ENCODE measurements around the gene THSD7B.

THSD7B gene

DNA sequence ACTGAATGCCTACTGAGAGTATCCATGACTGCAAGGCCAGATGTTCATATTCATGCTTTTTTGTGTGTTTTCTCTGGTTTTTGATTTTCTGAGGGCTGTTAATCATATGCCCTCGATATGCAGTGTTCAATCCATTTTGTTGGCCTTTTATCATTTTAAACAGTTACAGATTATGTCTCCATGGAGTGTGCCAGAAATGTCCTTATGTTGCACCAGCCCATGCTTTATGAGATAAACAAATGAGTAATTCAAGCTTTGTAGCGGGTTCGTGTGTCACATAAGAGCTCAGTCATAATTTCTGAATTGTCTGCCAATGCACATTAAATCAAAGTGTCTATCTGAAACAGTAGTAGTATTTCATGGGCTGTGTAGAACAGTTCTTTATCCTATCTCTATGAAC, 583.0 kb downstream of the THSD7B start:
- ChIA-PET POLR2A (ENCODE audit: low non-redundant PET) (no interaction called here), CTCF (no interaction called here)
- no peak overlapping the region for H3K27ac ChIP-seq
- DNase-seq (ENCODE audit: low spot score): no peak
- TF ChIP-seq, protein P1, sequence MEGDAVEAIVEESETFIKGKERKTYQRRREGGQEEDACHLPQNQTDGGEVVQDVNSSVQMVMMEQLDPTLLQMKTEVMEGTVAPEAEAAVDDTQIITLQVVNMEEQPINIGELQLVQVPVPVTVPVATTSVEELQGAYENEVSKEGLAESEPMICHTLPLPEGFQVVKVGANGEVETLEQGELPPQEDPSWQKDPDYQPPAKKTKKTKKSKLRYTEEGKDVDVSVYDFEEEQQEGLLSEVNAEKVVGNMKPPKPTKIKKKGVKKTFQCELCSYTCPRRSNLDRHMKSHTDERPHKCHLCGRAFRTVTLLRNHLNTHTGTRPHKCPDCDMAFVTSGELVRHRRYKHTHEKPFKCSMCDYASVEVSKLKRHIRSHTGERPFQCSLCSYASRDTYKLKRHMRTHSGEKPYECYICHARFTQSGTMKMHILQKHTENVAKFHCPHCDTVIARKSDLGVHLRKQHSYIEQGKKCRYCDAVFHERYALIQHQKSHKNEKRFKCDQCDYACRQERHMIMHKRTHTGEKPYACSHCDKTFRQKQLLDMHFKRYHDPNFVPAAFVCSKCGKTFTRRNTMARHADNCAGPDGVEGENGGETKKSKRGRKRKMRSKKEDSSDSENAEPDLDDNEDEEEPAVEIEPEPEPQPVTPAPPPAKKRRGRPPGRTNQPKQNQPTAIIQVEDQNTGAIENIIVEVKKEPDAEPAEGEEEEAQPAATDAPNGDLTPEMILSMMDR (conservative IDR thresholded peaks at IDR 0.05; ENCODE audit: low read depth): no peak

DNA sequence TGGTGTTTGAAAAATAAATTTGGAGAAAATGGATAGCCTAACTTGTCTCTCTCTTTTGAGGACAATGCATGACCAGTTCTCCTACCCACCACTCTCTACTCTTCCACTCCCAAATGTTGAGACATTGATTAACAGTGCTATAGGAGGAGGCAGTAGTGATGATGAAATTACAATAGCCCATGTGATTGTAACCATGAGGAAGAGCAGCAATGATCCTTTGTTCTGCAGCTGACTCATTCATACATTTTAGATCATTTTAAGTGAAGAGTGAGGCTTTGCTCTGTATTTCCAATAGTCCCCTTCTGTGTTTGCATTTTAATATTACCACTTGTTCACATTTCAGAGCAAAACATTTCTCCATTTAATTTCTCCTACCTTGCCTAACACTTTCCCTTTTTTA, 592.3 kb downstream of the THSD7B start:
- no peak overlapping the region for H3K27ac ChIP-seq
- TF ChIP-seq, protein P1 (conservative IDR thresholded peaks at IDR 0.05; ENCODE audit: low read depth): no peak
- peak; percentile 26 for DNase-seq (ENCODE audit: low spot score)
- ChIA-PET POLR2A (ENCODE audit: low non-redundant PET) (no interaction called here), CTCF (no interaction called here)

DNA sequence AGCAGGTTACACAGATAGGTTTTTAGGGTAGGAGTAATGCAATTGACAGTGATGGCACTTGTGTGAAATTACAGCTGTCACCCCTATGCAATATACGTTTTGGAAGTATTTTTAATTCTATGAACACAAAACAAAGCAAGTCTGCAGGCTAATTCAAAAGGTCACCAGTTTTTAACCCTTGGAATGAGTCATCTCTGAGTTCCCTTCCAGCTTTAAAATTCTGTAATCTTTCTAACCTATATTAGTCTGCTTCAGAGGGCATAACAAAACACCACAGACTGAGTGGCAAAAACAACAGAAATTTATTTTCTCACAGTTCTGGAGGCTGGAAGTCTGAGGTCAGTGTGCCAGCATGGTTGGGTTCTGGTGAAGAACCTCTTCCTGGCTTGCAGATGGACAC, 602.0 kb downstream of the THSD7B start:
- DNase-seq (ENCODE audit: low spot score): no peak
- ChIA-PET CTCF (no interaction called here), POLR2A (ENCODE audit: low non-redundant PET) (no interaction called here)
- TF ChIP-seq, protein P1 (conservative IDR thresholded peaks at IDR 0.05; ENCODE audit: low read depth): no peak
- H3K27ac ChIP-seq: no peak overlapping the region

DNA sequence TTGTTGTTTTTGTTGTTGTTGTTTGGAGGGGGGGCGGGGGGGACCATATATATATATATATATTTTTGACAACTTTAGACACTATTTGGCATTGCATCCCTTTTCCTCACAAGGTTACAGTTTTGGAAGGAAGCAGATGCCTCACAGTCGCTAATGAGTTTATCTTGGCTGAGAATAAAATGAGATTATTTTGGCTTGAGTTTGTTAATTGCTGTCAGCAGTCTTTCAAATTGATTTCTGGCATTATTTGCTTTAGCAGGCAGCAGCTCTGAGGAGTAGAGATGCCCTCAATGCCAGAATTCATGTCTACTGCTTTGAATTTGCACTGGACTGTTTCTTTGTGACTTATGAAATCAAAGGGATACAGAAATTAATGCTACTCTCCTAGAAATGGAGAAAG, 603.8 kb downstream of the THSD7B start:
- H3K27ac ChIP-seq: no peak overlapping the region
- DNase-seq (ENCODE audit: low spot score): no peak
- ChIA-PET CTCF (no interaction called here), POLR2A (ENCODE audit: low non-redundant PET) (no interaction called here)
- TF ChIP-seq, protein P1 (conservative IDR thresholded peaks at IDR 0.05; ENCODE audit: low read depth): no peak

DNA sequence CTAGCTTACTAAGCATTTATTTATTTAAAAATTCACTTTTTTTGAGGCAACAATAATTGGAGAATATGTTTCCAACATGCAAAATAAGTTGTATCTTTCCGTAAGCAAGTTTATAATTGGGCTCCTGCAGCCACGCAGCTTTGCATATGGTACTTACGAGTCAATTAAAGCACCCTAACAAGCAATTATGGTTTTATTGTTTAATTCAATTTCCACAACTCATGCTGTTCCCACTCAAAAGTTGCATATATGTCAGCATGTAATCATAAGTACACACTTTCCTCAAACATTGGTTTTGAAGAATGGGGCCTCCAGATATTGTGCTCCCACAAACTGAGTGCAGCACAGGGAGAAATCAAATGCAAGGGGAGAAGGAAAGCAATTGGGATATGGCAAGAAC, 613.8 kb downstream of the THSD7B start:
- ChIA-PET POLR2A (ENCODE audit: low non-redundant PET) (no interaction called here), CTCF (no interaction called here)
- H3K27ac ChIP-seq: no peak overlapping the region
- DNase-seq (ENCODE audit: low spot score): no peak
- TF ChIP-seq, protein P1 (conservative IDR thresholded peaks at IDR 0.05; ENCODE audit: low read depth): no peak

DNA sequence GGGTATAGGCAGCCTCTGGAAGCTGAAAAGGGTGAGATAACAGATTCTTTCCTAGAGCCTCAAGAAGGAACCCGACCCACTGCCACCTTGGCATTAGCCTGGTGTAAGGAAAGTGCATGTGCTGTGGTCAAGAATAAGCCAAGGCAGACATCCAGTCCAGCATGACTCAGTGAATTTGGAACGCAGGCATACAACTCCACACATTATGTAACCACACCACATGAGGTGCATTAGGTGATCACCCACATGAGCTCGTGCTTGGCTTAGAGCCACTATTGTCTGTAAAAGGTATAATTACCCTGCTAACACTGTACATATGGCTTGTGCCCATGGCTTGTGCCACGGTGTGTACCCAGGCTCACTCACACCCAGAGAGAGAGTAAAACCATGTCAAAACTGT, 615.3 kb downstream of the THSD7B start:
- TF ChIP-seq, protein P1 (conservative IDR thresholded peaks at IDR 0.05; ENCODE audit: low read depth): no peak
- ChIA-PET POLR2A (ENCODE audit: low non-redundant PET) (no interaction called here), CTCF (no interaction called here)
- DNase-seq (ENCODE audit: low spot score): peak; percentile 33
- peak overlapping the region; percentile 59 for H3K27ac ChIP-seq

DNA sequence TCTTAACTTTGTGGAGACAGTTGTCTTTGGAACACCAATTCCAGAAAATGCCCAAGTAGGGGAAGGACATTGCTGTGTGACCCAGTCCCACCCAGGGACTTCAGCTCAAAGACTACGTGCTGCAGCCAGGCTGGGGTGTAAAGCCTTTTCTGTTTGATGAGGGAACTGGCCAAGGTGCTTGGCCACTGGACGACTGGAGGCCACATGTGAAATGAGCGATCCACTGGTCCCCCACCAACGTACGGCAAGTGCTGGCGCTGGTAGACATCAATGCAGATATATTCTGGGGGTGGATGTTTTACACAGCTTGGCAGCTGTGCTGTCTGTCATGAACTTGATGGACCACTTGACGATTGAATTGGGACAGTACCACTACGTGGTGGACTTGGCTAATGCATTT, 616.4 kb downstream of the THSD7B start:
- H3K27ac ChIP-seq: no peak overlapping the region
- TF ChIP-seq, protein P1 (conservative IDR thresholded peaks at IDR 0.05; ENCODE audit: low read depth): no peak
- ChIA-PET POLR2A (ENCODE audit: low non-redundant PET) (no interaction called here), CTCF (no interaction called here)
- no peak for DNase-seq (ENCODE audit: low spot score)

Measured in RWPE1 (cell line).